Ovary (tissue), 3 donors: ENCODE results near the gene ECEL1.

ENCODE experiments used
- POLR2A ChIP-seq: fragments of 450-650 bp; IDR thresholded peaks from one replicate; pipeline ENCODE4 v1.6.1; 2017; ENCODE audit warnings: antibody characterized with exemption, mild to moderate bottlenecking, moderate library complexity
- TF ChIP-seq, protein P1 (sequence below), 3 donors: fragments of 450-650 bp in 2 of 3; fragments of 200-600 bp in 1 of 3; IDR thresholded peaks; one replicate each; pipeline versions ENCODE4 v1.5.1 to v1.8.0; 2016 to 2022; ENCODE audit warnings: antibody characterized with exemption in 3 of 3, mild to moderate bottlenecking in 1 of 3
- donor health status: DM: no; HTN: no; CAD: no.

DNA sequence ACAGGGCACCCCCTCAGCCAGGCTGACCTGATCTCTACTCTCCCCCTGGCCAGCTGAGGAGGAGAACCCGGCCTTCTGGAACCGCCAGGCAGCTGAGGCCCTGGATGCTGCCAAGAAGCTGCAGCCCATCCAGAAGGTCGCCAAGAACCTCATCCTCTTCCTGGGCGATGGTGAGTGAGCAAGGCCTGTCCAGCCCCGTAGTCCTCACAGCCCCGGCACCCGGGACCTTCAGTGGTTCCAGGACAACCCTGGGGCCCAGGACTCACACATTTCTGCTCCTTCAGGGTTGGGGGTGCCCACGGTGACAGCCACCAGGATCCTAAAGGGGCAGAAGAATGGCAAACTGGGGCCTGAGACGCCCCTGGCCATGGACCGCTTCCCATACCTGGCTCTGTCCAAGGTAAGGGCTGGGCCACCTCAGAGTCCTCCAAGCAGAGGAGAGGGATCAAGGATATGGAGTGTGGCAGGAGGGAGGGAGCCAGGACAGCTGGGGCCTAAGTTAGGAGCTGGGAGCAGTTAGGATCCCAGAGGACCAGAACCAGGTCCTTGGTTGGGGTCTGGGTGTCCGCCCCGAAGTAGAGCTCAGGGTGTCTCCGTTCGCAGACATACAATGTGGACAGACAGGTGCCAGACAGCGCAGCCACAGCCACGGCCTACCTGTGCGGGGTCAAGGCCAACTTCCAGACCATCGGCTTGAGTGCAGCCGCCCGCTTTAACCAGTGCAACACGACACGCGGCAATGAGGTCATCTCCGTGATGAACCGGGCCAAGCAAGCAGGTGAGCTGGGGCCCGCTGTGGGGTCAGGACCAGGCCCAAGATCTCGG, 31.1 kb downstream of the ECEL1 start:
- TF ChIP-seq, protein P1, sequence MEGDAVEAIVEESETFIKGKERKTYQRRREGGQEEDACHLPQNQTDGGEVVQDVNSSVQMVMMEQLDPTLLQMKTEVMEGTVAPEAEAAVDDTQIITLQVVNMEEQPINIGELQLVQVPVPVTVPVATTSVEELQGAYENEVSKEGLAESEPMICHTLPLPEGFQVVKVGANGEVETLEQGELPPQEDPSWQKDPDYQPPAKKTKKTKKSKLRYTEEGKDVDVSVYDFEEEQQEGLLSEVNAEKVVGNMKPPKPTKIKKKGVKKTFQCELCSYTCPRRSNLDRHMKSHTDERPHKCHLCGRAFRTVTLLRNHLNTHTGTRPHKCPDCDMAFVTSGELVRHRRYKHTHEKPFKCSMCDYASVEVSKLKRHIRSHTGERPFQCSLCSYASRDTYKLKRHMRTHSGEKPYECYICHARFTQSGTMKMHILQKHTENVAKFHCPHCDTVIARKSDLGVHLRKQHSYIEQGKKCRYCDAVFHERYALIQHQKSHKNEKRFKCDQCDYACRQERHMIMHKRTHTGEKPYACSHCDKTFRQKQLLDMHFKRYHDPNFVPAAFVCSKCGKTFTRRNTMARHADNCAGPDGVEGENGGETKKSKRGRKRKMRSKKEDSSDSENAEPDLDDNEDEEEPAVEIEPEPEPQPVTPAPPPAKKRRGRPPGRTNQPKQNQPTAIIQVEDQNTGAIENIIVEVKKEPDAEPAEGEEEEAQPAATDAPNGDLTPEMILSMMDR (IDR thresholded peaks at IDR 0.05), result no peak
- TF ChIP-seq POLR2A, result no peak
